SK-N-SH (cell line): ENCODE data around the gene RIC3. TPM values are rescaled to one million over a fixed set of nuclear protein-coding genes. Genes with fewer than 3 reads are reported as not detected.

ENCODE experiments used
- CTCF ChIA-PET: fragments of 300-600, 350-600 bp; formaldehyde crosslinking; extraction: SDS; loops from one replicate; lab custom pipeline; 2021; lab: Yijun Ruan, JAX
- POLR2A ChIA-PET: fragments of 350-600 bp; sonication (Branson Sonifier 250); formaldehyde crosslinking; extraction: SDS; loops from one replicate; lab custom pipeline; 2020; ENCODE audit warnings: antibody characterized with exemption, inconsistent platforms; lab: Yijun Ruan, JAX
- DNase-seq: peaks from one replicate; pipeline ENCODE4 v3.0.0; 2012
- H2AFZ ChIP-seq: fragments of 200-600 bp; sonication (generic); 2 replicates; pipeline ENCODE4 v1.8.1; 2016; ENCODE audit warnings: antibody characterized with exemption, mild to moderate bottlenecking, low read depth
- H3F3A ChIP-seq: fragments of 200-600 bp; sonication (generic); replicated peaks from 2 replicates; pipeline ENCODE3; 2016; ENCODE audit warnings: antibody characterized with exemption, mild to moderate bottlenecking; ENCODE audit not compliant: insufficient read depth
- H3K27ac ChIP-seq, 2 experiments: fragments of 200-500 bp in 1 of 2; fragments of 200-600 bp in 1 of 2; sonication (Bioruptor generic) in 1 of 2; sonication (generic), shearing (Covaris generic) in 1 of 2; 2 replicates each; pipeline versions ENCODE4 v1.5.1 to v1.6.1; 2014 to 2016; ENCODE audit warnings: low read depth in 2 of 2, inconsistent platforms in 1 of 2, low read length in 1 of 2, mild to moderate bottlenecking in 1 of 2, mixed read lengths in 1 of 2
- H3K27me3 ChIP-seq: fragments of 200-600 bp; sonication (generic), shearing (Covaris generic); 2 replicates; pipeline ENCODE4 v1.6.1; 2016; ENCODE audit warnings: mixed run types; ENCODE audit not compliant: insufficient read depth
- H3K36me3 ChIP-seq, 2 experiments: fragments of 200-500 bp in 1 of 2; fragments of 200-600 bp in 1 of 2; sonication (Bioruptor generic) in 1 of 2; sonication (generic) in 1 of 2; replicated peaks in 1 of 2; 2 replicates each; pipeline versions ENCODE3 to v1.5.1; 2014 to 2016; ENCODE audit warnings: low read length in 1 of 2, mild to moderate bottlenecking in 1 of 2; ENCODE audit not compliant: insufficient read depth in 2 of 2, control insufficient read depth in 1 of 2
- H3K4me1 ChIP-seq, 2 experiments: fragments of 200-500 bp in 1 of 2; fragments of 200-600 bp in 1 of 2; sonication (Bioruptor generic) in 1 of 2; sonication (generic), shearing (Covaris generic) in 1 of 2; 2 replicates each; pipeline versions ENCODE4 v1.5.1 to v1.6.1; 2014 to 2016; ENCODE audit warnings: low read depth in 1 of 2, low read length in 1 of 2, mixed run types in 1 of 2; ENCODE audit not compliant: insufficient read depth in 2 of 2, control insufficient read depth in 1 of 2
- H3K4me2 ChIP-seq: fragments of 200-600 bp; sonication (generic), shearing (Covaris generic); 2 replicates; pipeline ENCODE4 v1.6.1; 2017; ENCODE audit warnings: mixed run types
- H3K4me3 ChIP-seq, 2 experiments: fragments of 200-500 bp in 1 of 2; fragments of 200-600 bp in 1 of 2; sonication (Bioruptor generic) in 1 of 2; sonication (generic), shearing (Covaris generic) in 1 of 2; 2 replicates each; pipeline versions ENCODE4 v1.5.1 to v1.8.1; 2014 to 2016; ENCODE audit warnings: low read depth in 2 of 2, inconsistent platforms in 1 of 2, low read length in 1 of 2, mild to moderate bottlenecking in 1 of 2, mixed read lengths in 1 of 2, moderate library complexity in 1 of 2
- H3K79me2 ChIP-seq: fragments of 200-600 bp; sonication (generic); 2 replicates; pipeline ENCODE4 v1.8.1; 2017; ENCODE audit warnings: mild to moderate bottlenecking; ENCODE audit not compliant: insufficient read depth
- H3K9ac ChIP-seq: fragments of 200-600 bp; sonication (generic); 2 replicates; pipeline ENCODE4 v1.6.1; 2017; ENCODE audit warnings: mixed run types
- H3K9me2 ChIP-seq: fragments of 200-600 bp; sonication (generic); 2 replicates; pipeline ENCODE4 v1.6.1; 2017; ENCODE audit warnings: mixed run types
- H3K9me3 ChIP-seq: fragments of 200-600 bp; sonication (generic); 2 replicates; pipeline ENCODE4 v1.6.1; 2017; ENCODE audit warnings: mixed run types, mild to moderate bottlenecking, moderate library complexity
- H4K20me1 ChIP-seq: fragments of 200-600 bp; sonication (generic); 2 replicates; pipeline ENCODE4 v1.6.1; 2017; ENCODE audit warnings: mild to moderate bottlenecking, mixed run types; ENCODE audit not compliant: insufficient read depth
- FOXJ3 ChIP-seq: sonication (generic); formaldehyde crosslinking; IDR thresholded peaks from 2 replicates; pipeline ENCODE4 v1.5.1; 2020; ENCODE audit warnings: mild to moderate bottlenecking, missing genetic modification reagents
- FOXM1 ChIP-seq: IDR thresholded peaks from 2 replicates; pipeline ENCODE4 v1.4.0; 2012; ENCODE audit warnings: low read depth, mild to moderate bottlenecking
- MXI1 ChIP-seq: IDR thresholded peaks from 2 replicates; pipeline ENCODE4 v1.6.1; 2012; ENCODE audit warnings: mild to moderate bottlenecking, low read depth, low read length, improper control_type of control experiment
- NFIC ChIP-seq: IDR thresholded peaks from 2 replicates; pipeline ENCODE4 v1.4.0; 2012; ENCODE audit warnings: borderline replicate concordance
- NRF1 ChIP-seq: IDR thresholded peaks from 2 replicates; pipeline ENCODE4 v1.6.1; 2012; ENCODE audit warnings: low read depth, mild to moderate bottlenecking, low read length
- PBX3 ChIP-seq: IDR thresholded peaks from 2 replicates; pipeline ENCODE4; 2012
- POLR2AphosphoS5 ChIP-seq: IDR thresholded peaks from 2 replicates; pipeline ENCODE4 v1.6.1; 2012; ENCODE audit warnings: low read depth, low read length
- RAD21 ChIP-seq: IDR thresholded peaks from 2 replicates; pipeline ENCODE4 v1.6.1; 2012; ENCODE audit warnings: mild to moderate bottlenecking, low read length
- SIN3A ChIP-seq: IDR thresholded peaks from 2 replicates; pipeline ENCODE4 v1.6.1; 2012; ENCODE audit warnings: low read depth, mild to moderate bottlenecking, low read length, moderate library complexity, borderline replicate concordance
- SMC3 ChIP-seq: IDR thresholded peaks from 2 replicates; pipeline ENCODE4 v1.6.1; 2012; ENCODE audit warnings: low read depth, low read length, improper control_type of control experiment
- TAF1 ChIP-seq: IDR thresholded peaks from 2 replicates; pipeline ENCODE4 v1.6.1; 2012; ENCODE audit warnings: low read depth, mild to moderate bottlenecking, low read length, moderate library complexity, borderline replicate concordance
- TEAD4 ChIP-seq: IDR thresholded peaks from 2 replicates; pipeline ENCODE4 v1.4.0; 2012; ENCODE audit warnings: mild to moderate bottlenecking, borderline replicate concordance; ENCODE audit not compliant: insufficient read depth
- USF1 ChIP-seq: IDR thresholded peaks from 2 replicates; pipeline ENCODE4 v1.4.0; 2012; ENCODE audit warnings: low read depth, borderline replicate concordance
- USF2 ChIP-seq: fragments of 150-350 bp; IDR thresholded peaks from 2 replicates; pipeline ENCODE4 v1.6.1; 2017; ENCODE audit warnings: antibody characterized with exemption, low read length, low read depth, borderline replicate concordance
- WGBS: methylation state at CpG from one replicate; pipeline ENCODE4 v1.1.6; 2017; ENCODE audit warnings: low lambda C conversion rate; 5-methylcytosine and 5-hydroxymethylcytosine counted together
- polyA plus RNA-seq, 3 experiments: library from polyadenylated mRNA; depleted of rRNA; stranded (reverse); fragments of >200 nt; gene quantifications; 2 replicates each; pipeline ENCODE4 v1.2.3, GENCODE V29; 2012

RIC3 gene
- polyA plus RNA-seq, 1 of the 3 experiments (the other 2 are of a cell fraction) = 0.54 TPM

GRCh38 chr11:8060146-8060719, 108.6 kb downstream of the RIC3 start:
- Histone ChIP-seq H3K9me2 (no peaks in the 10 kb centered on the region), H3K9ac (no peak overlapping the region), H3K79me2 (no peaks in the 10 kb centered on the region)
- CTCF ChIA-PET = interaction anchor here (1.1 to 2.2 kb wide), 3 partner anchors 26 to 33 kb away, joined by 4 to 14 read pairs (median 6); no protein-coding TSS in a partner anchor
- no peak for DNase-seq
- TF ChIP-seq MXI1 = no peak
- TF ChIP-seq NRF1 = no peak
- TF ChIP-seq POLR2AphosphoS5 = no peak
- no peak for TF ChIP-seq NFIC
- TF ChIP-seq USF2 = no peak
- TF ChIP-seq SIN3A = no peak
- no peak for TF ChIP-seq RAD21
- no peak for TF ChIP-seq PBX3
- TF ChIP-seq FOXM1 = no peak
- TF ChIP-seq TAF1 = no peak
- no peak for TF ChIP-seq SMC3
- no peak for TF ChIP-seq USF1
- TF ChIP-seq, all 33 proteins: peak for 0
- Histone ChIP-seq H3K4me1 (peaks cover 0 to 46% of the 10 kb centered on the region in 2 experiments; a peak in 1 of 4 replicates), H3F3A (no peaks in the 10 kb centered on the region), H2AFZ (no peak overlapping the region), H3K27ac (no peak overlapping the region), H4K20me1 (no peaks in the 10 kb centered on the region), H3K4me3 (no peak overlapping the region), H3K27me3 (no peaks in the 10 kb centered on the region), H3K36me3 (no peaks in the 10 kb centered on the region), H3K9me3 (no peaks in the 10 kb centered on the region), H3K4me2 (no peak overlapping the region)
- POLR2A ChIA-PET = interaction anchor here (0.6 kb wide), 1 partner anchor 109 kb away, joined by 3 read pairs; the partner anchor contains the start of gene RIC3
- 71% methylated on average over 2 of the region's 3 CpGs for whole genome bisulfite sequencing

GRCh38 chr11:8059571-8060011, 109.2 kb downstream of the RIC3 start:
- Histone ChIP-seq H3K27me3 (no peaks in the 10 kb centered on the region), H3K9me2 (no peaks in the 10 kb centered on the region), H3K9me3 (no peaks in the 10 kb centered on the region), H3K4me3 (no peak overlapping the region), H3K79me2 (no peaks in the 10 kb centered on the region), H3K27ac (no peak overlapping the region), H4K20me1 (no peaks in the 10 kb centered on the region), H3K36me3 (no peaks in the 10 kb centered on the region), H3K4me2 (no peak overlapping the region), H3F3A (no peaks in the 10 kb centered on the region), H3K9ac (no peak overlapping the region), H3K4me1 (peaks cover 0 to 53% of the 10 kb centered on the region in 2 experiments; a peak in 1 of 4 replicates), H2AFZ (no peak overlapping the region)
- POLR2A ChIA-PET = interaction anchor here (0.6 kb wide), 1 partner anchor 109 kb away, joined by 3 read pairs; the partner anchor contains the start of gene RIC3
- WGBS = 74% methylated on average over 10 of the region's 10 CpGs
- DNase-seq = no peak
- TF ChIP-seq FOXJ3 (CRISPR knock-in tag) (no peak), TEAD4 (no peak)
- CTCF ChIA-PET = interaction anchor here (1.1 to 2.2 kb wide), 6 partner anchors 8 to 53 kb away, joined by 4 to 14 read pairs (median 5); no protein-coding TSS in a partner anchor
